Fibroblast of the aortic adventitia (primary cell): ENCODE data around the gene ALDH16A1. TPM values are rescaled to one million over a fixed set of nuclear protein-coding genes. Genes with fewer than 3 reads are reported as not detected.
A peak's percentile ranks its signal among the peaks of the same experiment; 100 is the strongest.

ENCODE experiments used
- DNase-seq: peaks from one replicate; pipeline ENCODE4 v3.0.0-alpha.2; 2010; ENCODE audit warnings: low read depth
- H3K4me3 ChIP-seq: 2 replicates; pipeline ENCODE4 v1.5.1; 2011; ENCODE audit warnings: low read depth, mild to moderate bottlenecking, control low read depth, low read length, moderate library complexity
- CTCF ChIP-seq: IDR thresholded peaks from 2 replicates; pipeline ENCODE4 v1.5.1; 2011; ENCODE audit warnings: mild to moderate bottlenecking, low read length, control low read depth, inconsistent platforms; ENCODE audit not compliant: insufficient read depth
- total RNA-seq: library from RNA; depleted of rRNA; stranded (reverse); fragments of >200 nt; gene quantifications from 2 replicates; pipeline ENCODE4 v1.2.3, GENCODE V29; 2012; ENCODE audit warnings: low replicate concordance

ALDH16A1 gene
- total RNA-seq, 1 donor = 25.0 TPM

GRCh38 chr19:49473868-49474541 lies 21.0 kb downstream of the ALDH16A1 start, which contains the start of gene FLT3LG:
Gene FLT3LG (plus strand): TSS chr19:49474215. CDS start chr19:49474640, 425 bp downstream.
- peak; percentile 77 for DNase-seq
- peak; percentile 92 for TF ChIP-seq CTCF
- H3K4me3 ChIP-seq = peak within 1 kb of the TSS; percentile 72

- peak overlapping the region; percentile 72 for H3K4me3 ChIP-seq
- no peak for TF ChIP-seq CTCF
- no peak for DNase-seq
These were observed 21.5 kb downstream of the ALDH16A1 start for GRCh38 chr19:49474542-49474924.

DNA sequence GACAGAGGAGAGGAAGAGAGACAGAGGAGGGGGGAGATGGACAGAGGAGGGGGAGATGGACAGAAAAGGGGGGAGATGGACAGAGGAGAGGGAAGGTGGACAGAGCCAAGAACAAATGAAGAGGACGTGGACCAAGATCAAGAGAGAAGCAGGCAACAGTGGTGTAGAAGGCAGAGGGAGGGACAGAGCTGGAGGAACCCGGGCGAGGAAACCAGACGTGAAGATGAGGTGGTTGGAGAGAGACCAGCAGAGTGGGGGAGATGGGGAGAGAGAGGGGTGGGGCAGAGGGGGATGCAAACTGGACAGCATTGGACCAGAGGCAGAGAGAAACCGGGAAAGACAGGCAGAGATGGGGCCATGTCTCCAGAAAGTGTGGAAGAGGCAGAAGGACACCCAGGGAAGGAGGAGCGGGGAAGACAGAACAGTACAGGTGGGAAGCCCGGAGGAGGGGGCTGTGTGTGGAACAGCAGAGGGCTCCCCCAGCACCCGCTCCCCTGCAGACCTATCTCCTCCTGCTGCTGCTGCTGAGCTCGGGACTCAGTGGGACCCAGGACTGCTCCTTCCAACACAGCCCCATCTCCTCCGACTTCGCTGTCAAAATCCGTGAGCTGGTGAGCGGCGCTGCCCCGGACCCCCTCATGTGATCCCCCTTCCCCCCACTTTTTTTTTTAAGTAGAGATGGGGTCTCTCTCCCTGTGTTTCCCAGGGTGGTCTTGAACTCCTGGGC lies 22.3 kb downstream of the ALDH16A1 start:
- no peak for TF ChIP-seq CTCF
- DNase-seq = no peak
- H3K4me3 ChIP-seq = peak overlapping the region; percentile 72

- no peak overlapping the region for H3K4me3 ChIP-seq
- peak; percentile 58 for TF ChIP-seq CTCF
- DNase-seq = no peak
These were observed 23.2 kb downstream of the ALDH16A1 start for GRCh38 chr19:49475995-49476880.

DNA sequence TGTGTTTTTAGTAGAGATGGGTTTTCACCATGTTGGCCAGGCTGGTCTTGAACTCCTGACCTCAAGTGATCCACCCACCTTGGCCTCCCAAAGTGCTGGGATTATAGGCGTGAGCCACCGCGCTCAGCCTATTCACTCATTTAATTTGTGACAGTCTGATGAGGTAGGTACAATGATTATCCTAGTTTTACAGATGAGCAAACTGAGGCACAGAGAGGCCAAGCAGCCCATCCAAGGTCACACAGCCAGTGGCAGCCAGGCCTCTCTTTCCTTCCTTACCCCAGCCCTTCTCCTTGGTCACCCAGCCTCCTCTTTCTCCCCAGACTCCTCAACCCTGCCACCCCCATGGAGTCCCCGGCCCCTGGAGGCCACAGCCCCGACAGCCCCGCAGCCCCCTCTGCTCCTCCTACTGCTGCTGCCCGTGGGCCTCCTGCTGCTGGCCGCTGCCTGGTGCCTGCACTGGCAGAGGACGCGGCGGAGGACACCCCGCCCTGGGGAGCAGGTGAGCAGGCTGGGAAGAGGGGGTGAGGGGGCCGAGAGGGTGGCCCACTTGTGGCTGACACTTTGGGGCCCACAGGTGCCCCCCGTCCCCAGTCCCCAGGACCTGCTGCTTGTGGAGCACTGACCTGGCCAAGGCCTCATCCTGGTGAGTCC lies 27.1 kb downstream of the ALDH16A1 start:
- TF ChIP-seq CTCF = no peak
- H3K4me3 ChIP-seq = no peak overlapping the region
- DNase-seq = no peak

- DNase-seq = no peak
- TF ChIP-seq CTCF = no peak
- H3K4me3 ChIP-seq = no peak overlapping the region
These were observed 28.1 kb downstream of the ALDH16A1 start for GRCh38 chr19:49481020-49481683.
